ENCODE results near the gene COBL.

DNA sequence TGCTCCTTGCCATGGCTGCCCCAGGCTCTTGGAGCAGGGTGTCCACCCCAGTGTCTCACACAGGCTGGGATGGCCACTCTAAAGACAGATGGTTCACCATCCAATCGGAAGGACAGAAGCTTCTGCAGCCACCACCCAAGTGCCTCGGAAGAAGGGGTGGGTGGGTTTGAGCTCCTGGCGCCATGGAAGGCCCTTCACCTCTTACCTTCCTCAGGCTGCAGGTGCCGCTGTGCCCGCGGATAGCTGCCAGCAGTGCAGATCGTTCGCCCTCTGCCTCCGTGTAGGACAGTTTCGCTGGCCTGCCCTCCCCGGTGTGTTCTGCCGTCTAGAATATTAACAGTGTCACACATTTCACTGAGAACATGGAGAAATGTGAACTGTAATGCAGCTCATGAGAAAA is 290.3 kb downstream of the COBL start:
- no peak for TF ChIP-seq CTCF (IDR thresholded peaks at IDR 0.05 in 2 of 3, conservative IDR thresholded peaks at IDR 0.05 in 1 of 3; ENCODE audit: control insufficient read depth in 2 of 3, extremely low read depth in 1 of 3, insufficient read depth in 1 of 3, low read depth in 3 of 3, low read length in 3 of 3)
- no peak for TF ChIP-seq POLR2AphosphoS5 (IDR thresholded peaks at IDR 0.05; ENCODE audit: low read length)
- no peak for TF ChIP-seq GATAD2B (conservative IDR thresholded peaks at IDR 0.05; ENCODE audit: low read depth)
- no peak for TF ChIP-seq CREB1 (IDR thresholded peaks at IDR 0.05; ENCODE audit: low read depth)
- TF ChIP-seq, protein P1, sequence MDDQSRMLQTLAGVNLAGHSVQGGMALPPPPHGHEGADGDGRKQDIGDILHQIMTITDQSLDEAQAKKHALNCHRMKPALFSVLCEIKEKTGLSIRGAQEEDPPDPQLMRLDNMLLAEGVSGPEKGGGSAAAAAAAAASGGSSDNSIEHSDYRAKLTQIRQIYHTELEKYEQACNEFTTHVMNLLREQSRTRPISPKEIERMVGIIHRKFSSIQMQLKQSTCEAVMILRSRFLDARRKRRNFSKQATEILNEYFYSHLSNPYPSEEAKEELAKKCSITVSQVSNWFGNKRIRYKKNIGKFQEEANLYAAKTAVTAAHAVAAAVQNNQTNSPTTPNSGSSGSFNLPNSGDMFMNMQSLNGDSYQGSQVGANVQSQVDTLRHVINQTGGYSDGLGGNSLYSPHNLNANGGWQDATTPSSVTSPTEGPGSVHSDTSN (IDR thresholded peaks at IDR 0.05; ENCODE audit: insufficient replicate concordance, low read depth, low read length): no peak
- no peak for TF ChIP-seq ZNF274 (IDR thresholded peaks at IDR 0.05; ENCODE audit: insufficient read depth, insufficient read length)

Measured in GM12878 (cell line).